Measurements from ENCODE around the gene RAMP3. TPM values are rescaled to one million over a fixed set of nuclear protein-coding genes. Genes with fewer than 3 reads are reported as not detected.

The RAMP3 gene
- total RNA-seq, 1 donor from 2014 or later = 183 TPM

GRCh38 chr7:45211958-45212357, 54.4 kb downstream of the RAMP3 start:
- no peaks in the 10 kb centered on the region for H3K4me1 ChIP-seq
- H3K36me3 ChIP-seq = no peaks in the 10 kb centered on the region
- ATAC-seq (no peak), DNase-seq (no peak)
- H3K27me3 ChIP-seq (ENCODE audit: low read depth) = peaks cover 6% of the 10 kb centered on the region
- H3K9me3 ChIP-seq = no peaks in the 10 kb centered on the region
- H3K4me3 ChIP-seq = no peak overlapping the region
- TF ChIP-seq CTCF (IDR thresholded peaks at IDR 0.05) = no peak
- H3K27ac ChIP-seq = peak overlapping the region; percentile 37
- intact Hi-C loops (cut with DNase I) = no loop called here

- Histone ChIP-seq H3K4me1 (no peaks in the 10 kb centered on the region), H3K4me3 (no peak overlapping the region), H3K27me3 (ENCODE audit: low read depth) (peaks cover 6% of the 10 kb centered on the region), H3K9me3 (no peaks in the 10 kb centered on the region), H3K27ac (peak overlapping the region; percentile 18), H3K36me3 (no peaks in the 10 kb centered on the region)
- no peak for ATAC-seq
- DNase-seq = no peak
- intact Hi-C loops (cut with DNase I) = no loop called here
- TF ChIP-seq CTCF (IDR thresholded peaks at IDR 0.05) = no peak
These were observed 55.0 kb downstream of the RAMP3 start for GRCh38 chr7:45212606-45213005.

GRCh38 chr7:45215601-45216062, 58.0 kb downstream of the RAMP3 start:
- Histone ChIP-seq H3K4me3 (no peak overlapping the region), H3K4me1 (no peaks in the 10 kb centered on the region), H3K27me3 (ENCODE audit: low read depth) (peaks cover 6% of the 10 kb centered on the region), H3K36me3 (no peaks in the 10 kb centered on the region), H3K27ac (no peak overlapping the region), H3K9me3 (no peaks in the 10 kb centered on the region)
- DNase-seq (no peak), ATAC-seq (peak in 1 of 2 donors; percentile 6)
- intact Hi-C loops (cut with DNase I) = no loop called here
- TF ChIP-seq CTCF (IDR thresholded peaks at IDR 0.05) = no peak

- Histone ChIP-seq H3K4me3 (no peak overlapping the region), H3K9me3 (no peaks in the 10 kb centered on the region), H3K36me3 (no peaks in the 10 kb centered on the region), H3K27ac (no peak overlapping the region), H3K4me1 (no peaks in the 10 kb centered on the region), H3K27me3 (ENCODE audit: low read depth) (peaks cover 6% of the 10 kb centered on the region)
- ATAC-seq (no peak), DNase-seq (no peak)
- no peak for TF ChIP-seq CTCF (IDR thresholded peaks at IDR 0.05)
- intact Hi-C loops (cut with DNase I) = no loop called here
These were observed 58.6 kb downstream of the RAMP3 start for GRCh38 chr7:45216181-45216580.

GRCh38 chr7:45216622-45217165, 59.1 kb downstream of the RAMP3 start:
- Histone ChIP-seq H3K36me3 (no peaks in the 10 kb centered on the region), H3K27ac (no peak overlapping the region), H3K9me3 (no peaks in the 10 kb centered on the region), H3K27me3 (ENCODE audit: low read depth) (peaks cover 6% of the 10 kb centered on the region), H3K4me1 (no peaks in the 10 kb centered on the region), H3K4me3 (no peak overlapping the region)
- DNase-seq (no peak), ATAC-seq (no peak)
- TF ChIP-seq CTCF (IDR thresholded peaks at IDR 0.05) = no peak
- intact Hi-C loops (cut with DNase I) = no loop called here

Measured in lower lobe of right lung (tissue), 2 donors.